Glutamatergic neuron (in vitro differentiated cells): Measurements from ENCODE around the gene TMEM72. TPM values are rescaled to one million over a fixed set of nuclear protein-coding genes. Genes with fewer than 3 reads are reported as not detected.

ENCODE experiments used
- DNase-seq: peaks from one replicate; pipeline ENCODE4 v3.0.0; 2022
- H3K27ac Mint-ChIP-seq: one replicate; pipeline ENCODE4 v1.8.0; 2020; ENCODE audit warnings: mild to moderate bottlenecking, mixed read lengths, inconsistent platforms; ENCODE audit not compliant: unreplicated experiment
- H3K27me3 Mint-ChIP-seq: one replicate; pipeline ENCODE4 v1.8.0; 2020; ENCODE audit warnings: mild to moderate bottlenecking, moderate library complexity, mixed read lengths, inconsistent platforms; ENCODE audit not compliant: unreplicated experiment
- H3K36me3 Mint-ChIP-seq: one replicate; pipeline ENCODE4 v1.8.0; 2020; ENCODE audit warnings: mild to moderate bottlenecking, mixed read lengths, inconsistent platforms; ENCODE audit not compliant: unreplicated experiment
- H3K4me1 Mint-ChIP-seq: one replicate; pipeline ENCODE4 v1.8.0; 2020; ENCODE audit warnings: mild to moderate bottlenecking, low read depth, mixed read lengths, inconsistent platforms; ENCODE audit not compliant: unreplicated experiment
- H3K4me3 Mint-ChIP-seq: one replicate; pipeline ENCODE4 v1.8.0; 2020; ENCODE audit warnings: mild to moderate bottlenecking, mixed read lengths, inconsistent platforms; ENCODE audit not compliant: unreplicated experiment
- H3K9me3 Mint-ChIP-seq: one replicate; pipeline ENCODE4 v1.8.0; 2020; ENCODE audit warnings: mild to moderate bottlenecking, moderate library complexity, mixed read lengths, inconsistent platforms; ENCODE audit not compliant: unreplicated experiment
- CTCF ChIP-seq: fragments of 200-600 bp; sonication (generic); IDR thresholded peaks from one replicate; pipeline ENCODE4 v1.5.0; 2021; ENCODE audit not compliant: partially characterized antibody, unreplicated experiment
- total RNA-seq: library from RNA; stranded (reverse); fragmentation: NEBNext Ultra II Directional; extraction: Animal tissue kit (Norgen Biotek cat#: 25700); gene quantifications from one replicate; pipeline ENCODE4 v1.2.1, GENCODE V29; 2021; ENCODE audit not compliant: unreplicated experiment

Gene TMEM72
- total RNA-seq, 1 donor from 2014 or later = not detected

- Mint-ChIP-seq H3K4me1 (peaks cover 2% of the 10 kb centered on the region), H3K4me3 (no peak overlapping the region), H3K9me3 (peaks cover 9% of the 10 kb centered on the region), H3K27ac (no peak overlapping the region), H3K36me3 (peaks cover 15% of the 10 kb centered on the region), H3K27me3 (peaks cover 9% of the 10 kb centered on the region)
- DNase-seq = no peak
- TF ChIP-seq CTCF = no peak
These were observed 22.5 kb downstream of the TMEM72 start for GRCh38 chr10:44933451-44934321.

DNA sequence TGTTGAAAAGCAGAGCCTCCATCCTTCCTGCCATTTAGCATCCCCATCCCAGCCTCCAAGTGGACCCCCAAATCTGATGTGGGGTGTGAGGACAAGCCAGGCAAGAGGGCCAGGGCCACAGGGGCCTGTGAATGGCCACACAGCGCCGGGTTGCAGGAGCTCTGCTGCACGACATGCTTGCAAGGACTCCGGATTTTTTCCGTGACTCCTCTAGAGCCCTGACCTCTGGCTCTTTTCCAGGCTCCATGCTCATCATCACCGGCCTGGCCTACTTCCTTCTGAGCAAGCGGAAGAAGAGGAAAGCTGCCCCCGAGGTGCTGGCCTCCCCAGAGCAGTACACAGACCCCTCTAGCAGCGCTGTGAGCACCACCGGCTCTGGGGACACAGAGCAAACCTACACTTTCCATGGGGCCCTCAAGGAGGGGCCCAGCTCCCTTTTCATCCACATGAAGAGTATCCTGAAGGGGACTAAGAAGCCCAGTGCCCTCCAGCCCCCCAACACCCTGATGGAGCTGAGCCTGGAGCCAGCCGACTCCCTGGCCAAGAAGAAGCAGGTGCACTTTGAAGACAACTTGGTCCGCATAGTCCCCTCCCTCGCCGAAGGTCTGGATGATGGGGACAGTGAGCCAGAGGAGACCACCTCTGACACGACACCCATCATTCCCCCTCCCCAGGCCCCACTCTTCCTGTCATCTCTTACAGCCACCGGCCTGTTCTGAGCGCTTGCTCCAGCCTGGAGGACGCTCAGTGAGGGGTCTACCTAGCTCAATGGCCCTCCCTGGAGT lies 23.5 kb downstream of the TMEM72 start:
- Mint-ChIP-seq H3K27ac (no peak overlapping the region), H3K36me3 (peaks cover 11% of the 10 kb centered on the region), H3K4me3 (no peak overlapping the region), H3K27me3 (peaks cover 7% of the 10 kb centered on the region), H3K9me3 (peaks cover 12% of the 10 kb centered on the region), H3K4me1 (peaks cover 2% of the 10 kb centered on the region)
- no peak for DNase-seq
- no peak for TF ChIP-seq CTCF

- H3K4me3 Mint-ChIP-seq = no peak overlapping the region
- no peak for TF ChIP-seq CTCF
- no peak for DNase-seq
- peaks cover 2% of the 10 kb centered on the region for H3K4me1 Mint-ChIP-seq
- peaks cover 10% of the 10 kb centered on the region for H3K9me3 Mint-ChIP-seq
- no peak overlapping the region for H3K27ac Mint-ChIP-seq
- peaks cover 8% of the 10 kb centered on the region for H3K36me3 Mint-ChIP-seq
- H3K27me3 Mint-ChIP-seq = peaks cover 7% of the 10 kb centered on the region
These were observed 24.2 kb downstream of the TMEM72 start for GRCh38 chr10:44935201-44935965.

- no peak overlapping the region for H3K4me3 Mint-ChIP-seq
- no peak for DNase-seq
- H3K4me1 Mint-ChIP-seq = peaks cover 2% of the 10 kb centered on the region
- H3K27me3 Mint-ChIP-seq = peaks cover 5% of the 10 kb centered on the region
- TF ChIP-seq CTCF = no peak
- H3K27ac Mint-ChIP-seq = no peak overlapping the region
- peaks cover 10% of the 10 kb centered on the region for H3K9me3 Mint-ChIP-seq
- H3K36me3 Mint-ChIP-seq = peaks cover 8% of the 10 kb centered on the region
These were observed 24.8 kb downstream of the TMEM72 start for GRCh38 chr10:44935966-44936295.
